Panc1 (cell line): ENCODE results near the gene FCRL4. TPM values are rescaled to one million over a fixed set of nuclear protein-coding genes. Genes with fewer than 3 reads are reported as not detected.

ENCODE experiments used
- ATAC-seq: fragments of 200-7000 bp; cut with Tn5 transposase; 2 replicates; pipeline ENCODE4 v1.9.1; 2020; ENCODE audit warnings: mild to moderate bottlenecking, moderate library complexity
- BruUV-seq: library from RNA; stranded (reverse); fragments of 400-500 nt; replicated peaks from 2 replicates; lab custom pipeline; 2021; lab: Mats Ljungman, UMichigan
- CTCF ChIA-PET: fragments of 300-600 bp; sonication (Branson Sonifier 250); formaldehyde crosslinking; loops from one replicate; lab custom pipeline; 2022; ENCODE audit warnings: antibody characterized with exemption; lab: Charles Lee
- POLR2A ChIA-PET: fragments of 300-600 bp; sonication (Branson Sonifier 250); formaldehyde crosslinking; loops from one replicate; lab custom pipeline; 2022; ENCODE audit warnings: antibody characterized with exemption; lab: Charles Lee
- DNase-seq: peaks from one replicate; pipeline ENCODE4 v3.0.0-alpha.2; 2010; ENCODE audit warnings: low read depth, low spot score
- H3K27ac ChIP-seq: 2 replicates; pipeline ENCODE4 v1.5.1; 2011; ENCODE audit warnings: mild to moderate bottlenecking, low read length, inconsistent platforms
- H3K27me3 ChIP-seq: fragments of 200-500 bp; sonication (Bioruptor generic); 2 replicates; pipeline ENCODE4 v1.6.0; 2014; ENCODE audit warnings: low read length, inconsistent platforms; ENCODE audit not compliant: control insufficient read depth, insufficient read depth
- H3K36me3 ChIP-seq: fragments of 200-500 bp; sonication (Bioruptor generic); 2 replicates; pipeline ENCODE4 v1.5.1; 2014; ENCODE audit warnings: inconsistent platforms, mild to moderate bottlenecking, low read length, moderate library complexity; ENCODE audit not compliant: control insufficient read depth, insufficient read depth
- H3K4me1 ChIP-seq: 2 replicates; pipeline ENCODE4 v1.5.1; 2011; ENCODE audit warnings: inconsistent platforms, mild to moderate bottlenecking, low read length, moderate library complexity; ENCODE audit not compliant: control insufficient read depth, insufficient read depth
- H3K4me3 ChIP-seq, 2 experiments: 2 replicates each; pipeline ENCODE4 v1.5.1; 2011 to 2012; ENCODE audit warnings: low read depth in 2 of 2, low read length in 2 of 2, mild to moderate bottlenecking in 2 of 2, inconsistent platforms in 1 of 2, moderate library complexity in 1 of 2
- H3K9me3 ChIP-seq: fragments of 200-500 bp; sonication (Bioruptor generic); 2 replicates; pipeline ENCODE4 v1.5.1; 2014; ENCODE audit warnings: low read depth, mild to moderate bottlenecking, inconsistent platforms, low read length, moderate library complexity; ENCODE audit not compliant: control insufficient read depth, insufficient read depth
- CTCF ChIP-seq: fragments of 450-650 bp; IDR thresholded peaks from 2 replicates; pipeline ENCODE4 v1.5.1; 2017; ENCODE audit warnings: mild to moderate bottlenecking
- POLR2AphosphoS5 ChIP-seq: IDR thresholded peaks from 2 replicates; pipeline ENCODE4 v1.6.1; 2012; ENCODE audit warnings: mild to moderate bottlenecking, low read depth, low read length, moderate library complexity
- REST ChIP-seq, 2 experiments: IDR thresholded peaks; 2 replicates each; pipeline ENCODE4 v1.6.1; 2011 to 2012; ENCODE audit warnings: low read depth in 2 of 2, control low read depth in 1 of 2, low read length in 1 of 2, mild to moderate bottlenecking in 1 of 2, moderate library complexity in 1 of 2; ENCODE audit not compliant: insufficient read depth in 1 of 2
- SIN3A ChIP-seq: IDR thresholded peaks from 2 replicates; pipeline ENCODE4 v1.6.1; 2012; ENCODE audit warnings: low read depth, mild to moderate bottlenecking, low read length, moderate library complexity, borderline replicate concordance; ENCODE audit not compliant: insufficient read depth
- TCF7L2 ChIP-seq: IDR thresholded peaks from 2 replicates; pipeline ENCODE4 v1.6.1; 2011; ENCODE audit warnings: mild to moderate bottlenecking, low read depth, low read length, inconsistent platforms
- in situ Hi-C: cut with HindIII; loops from 2 replicates; pipeline ENCODE4 v1.10.0; 2016; ENCODE audit warnings: low sequenced_read_pairs, low pct_unique_long_range_greater_than_20kb
- intact Hi-C: fragments of 100-400 bp; cut with micrococcal nuclease; formaldehyde crosslinking; loops from one replicate; pipeline ENCODE4 v1.10.0; 2022; ENCODE audit not compliant: unreplicated experiment
- total RNA-seq: library from RNA; stranded (reverse); gene quantifications from one replicate; pipeline ENCODE4 v1.2.1, GENCODE V29; 2021; ENCODE audit not compliant: unreplicated experiment

The FCRL4 gene
- total RNA-seq, 1 experiment from 2014 or later: not detected

DNA sequence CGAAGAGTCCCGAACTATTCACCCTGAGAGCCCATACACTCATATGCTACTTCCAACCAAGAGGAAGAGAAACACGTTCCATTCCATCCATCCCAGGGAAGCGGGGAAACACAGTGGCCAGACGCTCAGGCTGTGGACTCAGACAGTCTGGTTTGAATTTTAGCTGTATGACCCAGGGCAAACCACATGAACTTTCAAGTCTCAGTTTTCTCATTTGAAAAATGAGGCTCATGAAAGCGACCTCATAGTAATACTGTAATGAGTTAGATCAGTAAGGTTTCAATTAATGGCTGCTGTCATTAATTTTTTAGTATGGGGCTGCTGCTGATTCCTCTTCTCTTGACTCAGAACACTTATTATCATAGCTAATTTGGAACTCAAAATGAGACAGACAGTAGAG lies 1.5 kb downstream of the FCRL4 start:
- ATAC-seq (no peak), DNase-seq (no peak)
- Histone ChIP-seq H3K4me3 (no peak overlapping the region), H3K4me1 (no peaks in the 10 kb centered on the region), H3K9me3 (no peaks in the 10 kb centered on the region), H3K36me3 (no peaks in the 10 kb centered on the region), H3K27ac (no peak overlapping the region), H3K27me3 (no peaks in the 10 kb centered on the region; the same call in 1 of the 2 replicates)
- CTCF ChIA-PET: no interaction called here
- no TSS peak for BruUV-seq
- intact Hi-C loops: no loop called here
- in situ Hi-C loops: no loop called here
- no peak for TF ChIP-seq REST (IDR thresholded peaks at IDR 0.05; ENCODE audit: insufficient read depth in 1 of 2, low read depth in 2 of 2, low read length in 1 of 2)
- POLR2A ChIA-PET: no interaction called here

GRCh38 chr1:157595356-157595755 lies 2.5 kb downstream of the FCRL4 start:
- H3K4me1 ChIP-seq: no peaks in the 10 kb centered on the region
- no peaks in the 10 kb centered on the region for H3K9me3 ChIP-seq
- no peak for ATAC-seq
- in situ Hi-C loops (no loop called here), intact Hi-C loops (no loop called here)
- POLR2A ChIA-PET: no interaction called here
- BruUV-seq: no TSS peak
- H3K4me3 ChIP-seq: no peak overlapping the region
- H3K36me3 ChIP-seq: no peaks in the 10 kb centered on the region
- H3K27ac ChIP-seq: no peak overlapping the region
- H3K27me3 ChIP-seq: no peaks in the 10 kb centered on the region
- no peak for DNase-seq
- no peak for TF ChIP-seq CTCF
- no peak for TF ChIP-seq REST (IDR thresholded peaks at IDR 0.05; ENCODE audit: insufficient read depth in 1 of 2, low read depth in 2 of 2, low read length in 1 of 2)
- TF ChIP-seq POLR2AphosphoS5: no peak
- TF ChIP-seq TCF7L2: no peak
- TF ChIP-seq SIN3A: no peak
- CTCF ChIA-PET: no interaction called here
